HL-60 (cell line): ENCODE data around the gene TMEM190.
A peak's percentile ranks its signal among the peaks of the same experiment; 100 is the strongest.
"Not testable (repeated sequence)": the region's sequence is repeated elsewhere in the genome, so short reads cannot be mapped to it uniquely, and the experiment has no call there.

Source experiments
- DNase-seq, 2 experiments: peaks; one replicate each; pipeline ENCODE4 v3.0.0-alpha.2; 2010 to 2020; ENCODE audit warnings: low read depth in 1 of 2, low spot score in 1 of 2
- H3K27ac ChIP-seq: fragments of 250-450 bp; sonication (Bioruptor Pico); replicated peaks from 2 replicates; pipeline ENCODE4 v1.5.1; 2020; ENCODE audit warnings: mild to moderate bottlenecking, moderate library complexity
- H3K27me3 ChIP-seq: fragments of 250-450 bp; sonication (Bioruptor Pico); 2 replicates; pipeline ENCODE4 v1.5.1; 2021; ENCODE audit warnings: mild to moderate bottlenecking, moderate library complexity; ENCODE audit not compliant: insufficient read depth, poor library complexity, severe bottlenecking
- H3K4me3 ChIP-seq: replicated peaks from 2 replicates; pipeline ENCODE4 v1.5.1; 2011; ENCODE audit warnings: mild to moderate bottlenecking, control low read depth, low read length; ENCODE audit not compliant: insufficient read depth
- GABPA ChIP-seq: IDR thresholded peaks from 2 replicates; pipeline ENCODE4 v1.6.1; 2012; ENCODE audit warnings: low read depth
- POLR2AphosphoS5 ChIP-seq: IDR thresholded peaks from 2 replicates; pipeline ENCODE4 v1.6.1; 2012; ENCODE audit warnings: low read depth
- SPI1 ChIP-seq: IDR thresholded peaks from 2 replicates; pipeline ENCODE4 v1.6.1; 2012; ENCODE audit warnings: low read depth, mild to moderate bottlenecking, borderline replicate concordance
- TF ChIP-seq, protein P1 (sequence below): IDR thresholded peaks from 2 replicates; pipeline ENCODE4 v1.6.1; 2012; ENCODE audit warnings: low read depth; ENCODE audit not compliant: insufficient replicate concordance
- TF ChIP-seq, protein P2 (sequence below): IDR thresholded peaks from one replicate; pipeline ENCODE4 v1.5.1; 2011; ENCODE audit warnings: low read length, control low read depth, inconsistent platforms; ENCODE audit not compliant: insufficient read depth

The TMEM190 gene

DNA sequence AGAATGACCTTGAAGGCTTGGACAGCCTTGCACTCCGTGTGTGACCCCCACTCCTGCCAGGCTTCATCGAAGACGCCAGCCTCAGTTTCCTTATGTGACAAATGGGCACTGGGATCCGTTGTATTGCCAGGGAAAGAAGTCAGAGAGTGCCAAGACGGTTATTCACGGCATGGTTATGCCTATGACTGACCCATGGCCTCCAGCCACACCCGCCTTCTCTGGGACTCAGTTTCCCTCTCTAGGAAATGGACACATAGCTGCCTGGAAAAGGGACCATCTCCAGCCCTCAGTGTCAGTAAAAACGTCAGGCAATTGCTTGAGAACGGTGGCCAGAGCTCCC, 31.9 kb downstream of the TMEM190 start:
- H3K4me3 ChIP-seq, result peak overlapping the region; percentile 1; the same call in 1 of the 2 replicates
- TF ChIP-seq POLR2AphosphoS5, result no peak
- TF ChIP-seq, protein P1, sequence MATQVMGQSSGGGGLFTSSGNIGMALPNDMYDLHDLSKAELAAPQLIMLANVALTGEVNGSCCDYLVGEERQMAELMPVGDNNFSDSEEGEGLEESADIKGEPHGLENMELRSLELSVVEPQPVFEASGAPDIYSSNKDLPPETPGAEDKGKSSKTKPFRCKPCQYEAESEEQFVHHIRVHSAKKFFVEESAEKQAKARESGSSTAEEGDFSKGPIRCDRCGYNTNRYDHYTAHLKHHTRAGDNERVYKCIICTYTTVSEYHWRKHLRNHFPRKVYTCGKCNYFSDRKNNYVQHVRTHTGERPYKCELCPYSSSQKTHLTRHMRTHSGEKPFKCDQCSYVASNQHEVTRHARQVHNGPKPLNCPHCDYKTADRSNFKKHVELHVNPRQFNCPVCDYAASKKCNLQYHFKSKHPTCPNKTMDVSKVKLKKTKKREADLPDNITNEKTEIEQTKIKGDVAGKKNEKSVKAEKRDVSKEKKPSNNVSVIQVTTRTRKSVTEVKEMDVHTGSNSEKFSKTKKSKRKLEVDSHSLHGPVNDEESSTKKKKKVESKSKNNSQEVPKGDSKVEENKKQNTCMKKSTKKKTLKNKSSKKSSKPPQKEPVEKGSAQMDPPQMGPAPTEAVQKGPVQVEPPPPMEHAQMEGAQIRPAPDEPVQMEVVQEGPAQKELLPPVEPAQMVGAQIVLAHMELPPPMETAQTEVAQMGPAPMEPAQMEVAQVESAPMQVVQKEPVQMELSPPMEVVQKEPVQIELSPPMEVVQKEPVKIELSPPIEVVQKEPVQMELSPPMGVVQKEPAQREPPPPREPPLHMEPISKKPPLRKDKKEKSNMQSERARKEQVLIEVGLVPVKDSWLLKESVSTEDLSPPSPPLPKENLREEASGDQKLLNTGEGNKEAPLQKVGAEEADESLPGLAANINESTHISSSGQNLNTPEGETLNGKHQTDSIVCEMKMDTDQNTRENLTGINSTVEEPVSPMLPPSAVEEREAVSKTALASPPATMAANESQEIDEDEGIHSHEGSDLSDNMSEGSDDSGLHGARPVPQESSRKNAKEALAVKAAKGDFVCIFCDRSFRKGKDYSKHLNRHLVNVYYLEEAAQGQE, result no peak
- TF ChIP-seq SPI1, result no peak
- TF ChIP-seq GABPA, result no peak
- TF ChIP-seq, protein P2, sequence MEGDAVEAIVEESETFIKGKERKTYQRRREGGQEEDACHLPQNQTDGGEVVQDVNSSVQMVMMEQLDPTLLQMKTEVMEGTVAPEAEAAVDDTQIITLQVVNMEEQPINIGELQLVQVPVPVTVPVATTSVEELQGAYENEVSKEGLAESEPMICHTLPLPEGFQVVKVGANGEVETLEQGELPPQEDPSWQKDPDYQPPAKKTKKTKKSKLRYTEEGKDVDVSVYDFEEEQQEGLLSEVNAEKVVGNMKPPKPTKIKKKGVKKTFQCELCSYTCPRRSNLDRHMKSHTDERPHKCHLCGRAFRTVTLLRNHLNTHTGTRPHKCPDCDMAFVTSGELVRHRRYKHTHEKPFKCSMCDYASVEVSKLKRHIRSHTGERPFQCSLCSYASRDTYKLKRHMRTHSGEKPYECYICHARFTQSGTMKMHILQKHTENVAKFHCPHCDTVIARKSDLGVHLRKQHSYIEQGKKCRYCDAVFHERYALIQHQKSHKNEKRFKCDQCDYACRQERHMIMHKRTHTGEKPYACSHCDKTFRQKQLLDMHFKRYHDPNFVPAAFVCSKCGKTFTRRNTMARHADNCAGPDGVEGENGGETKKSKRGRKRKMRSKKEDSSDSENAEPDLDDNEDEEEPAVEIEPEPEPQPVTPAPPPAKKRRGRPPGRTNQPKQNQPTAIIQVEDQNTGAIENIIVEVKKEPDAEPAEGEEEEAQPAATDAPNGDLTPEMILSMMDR, result no peak
- no peak for DNase-seq
- peak overlapping the region; percentile 98 for H3K27ac ChIP-seq
- H3K27me3 ChIP-seq, result no peaks in the 10 kb centered on the region

DNA sequence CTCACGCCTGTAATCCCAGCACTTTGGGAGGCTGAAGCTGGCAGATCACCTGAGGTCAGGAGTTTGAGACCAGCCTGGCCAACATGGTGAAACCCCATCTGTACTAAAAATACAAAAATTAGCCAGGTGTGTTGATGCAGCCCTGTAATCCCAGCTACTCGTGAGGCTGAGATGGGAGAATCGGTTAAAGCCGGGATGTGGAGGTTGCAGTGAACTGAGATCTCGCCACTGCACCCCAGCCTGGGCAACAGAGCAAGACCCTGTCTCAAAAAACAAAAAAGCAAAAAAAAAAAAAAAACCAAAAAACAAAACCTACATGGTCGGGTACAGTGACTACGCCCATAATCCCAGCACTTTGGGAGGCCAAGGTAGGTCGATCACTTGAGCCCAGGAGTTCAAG, 32.6 kb downstream of the TMEM190 start:
- not testable (repeated sequence) for H3K4me3 ChIP-seq, H3K27ac ChIP-seq, DNase-seq, H3K27me3 ChIP-seq

DNA sequence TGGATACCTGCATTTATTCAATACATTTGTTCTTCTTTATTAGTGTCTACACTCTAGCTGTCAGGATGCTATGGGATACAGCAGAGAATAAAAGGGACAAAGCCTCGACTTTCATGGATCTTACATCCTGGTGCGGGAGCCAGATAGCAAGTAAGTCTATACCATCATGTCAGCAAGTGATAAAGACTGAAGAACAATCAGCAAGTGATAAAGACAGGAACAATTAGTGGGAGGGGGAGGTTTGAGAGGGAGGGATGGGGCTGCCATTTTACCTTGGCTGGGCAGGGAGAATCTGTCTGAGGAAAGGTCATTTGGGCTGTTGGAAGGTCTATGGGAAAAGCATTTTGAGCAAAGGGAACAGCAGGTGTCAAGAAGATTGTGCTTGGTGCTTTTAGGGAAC, 33.5 kb downstream of the TMEM190 start:
- no peaks in the 10 kb centered on the region for H3K27me3 ChIP-seq
- no peak for DNase-seq
- H3K4me3 ChIP-seq, result no peak overlapping the region
- TF ChIP-seq GABPA, result no peak
- TF ChIP-seq POLR2AphosphoS5, result no peak
- TF ChIP-seq, protein P2, result no peak
- TF ChIP-seq SPI1, result no peak
- TF ChIP-seq, protein P1, result no peak
- H3K27ac ChIP-seq, result no peak overlapping the region

DNA sequence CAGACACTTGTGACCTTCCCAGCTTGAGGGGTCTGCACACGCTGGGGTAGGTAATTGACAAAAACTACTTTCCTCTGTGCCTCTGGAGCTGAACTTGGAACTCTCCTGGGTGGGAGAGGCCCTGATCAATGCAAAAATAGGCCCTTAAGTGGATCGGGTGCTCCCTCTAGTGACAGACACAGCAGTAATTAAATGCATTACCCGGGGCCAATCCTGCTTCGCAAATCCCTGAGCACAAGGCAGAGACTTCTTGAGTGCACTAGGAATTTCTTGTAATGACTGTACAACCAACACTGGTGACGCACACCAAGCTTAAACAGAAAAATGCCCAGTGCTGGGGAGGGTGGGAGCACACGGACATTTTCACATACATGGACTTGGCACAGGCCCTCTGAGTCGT, 41.6 kb downstream of the TMEM190 start:
- no peak for TF ChIP-seq SPI1
- TF ChIP-seq, protein P1, result no peak
- TF ChIP-seq, protein P2, result peak; percentile 76
- TF ChIP-seq GABPA, result no peak
- Histone ChIP-seq H3K27ac (no peak overlapping the region), H3K4me3 (no peak overlapping the region), H3K27me3 (no peaks in the 10 kb centered on the region)
- DNase-seq, result peak in 1 of 2 experiments; percentile 68
